Stimulated activated CD8-positive, alpha-beta memory T cell treated with anti-CD3 and anti-CD28 coated beads, Interleukin-2, amount 100 ng/mL, for 48 hours (primary cell): Measurements from ENCODE around the gene CLMN.

Experiments
- DNase-seq, 2 donors: peaks; one replicate each; pipeline ENCODE4 v3.0.0-alpha.2; 2020; ENCODE audit warnings: low read depth in 2 of 2

Gene CLMN

DNA sequence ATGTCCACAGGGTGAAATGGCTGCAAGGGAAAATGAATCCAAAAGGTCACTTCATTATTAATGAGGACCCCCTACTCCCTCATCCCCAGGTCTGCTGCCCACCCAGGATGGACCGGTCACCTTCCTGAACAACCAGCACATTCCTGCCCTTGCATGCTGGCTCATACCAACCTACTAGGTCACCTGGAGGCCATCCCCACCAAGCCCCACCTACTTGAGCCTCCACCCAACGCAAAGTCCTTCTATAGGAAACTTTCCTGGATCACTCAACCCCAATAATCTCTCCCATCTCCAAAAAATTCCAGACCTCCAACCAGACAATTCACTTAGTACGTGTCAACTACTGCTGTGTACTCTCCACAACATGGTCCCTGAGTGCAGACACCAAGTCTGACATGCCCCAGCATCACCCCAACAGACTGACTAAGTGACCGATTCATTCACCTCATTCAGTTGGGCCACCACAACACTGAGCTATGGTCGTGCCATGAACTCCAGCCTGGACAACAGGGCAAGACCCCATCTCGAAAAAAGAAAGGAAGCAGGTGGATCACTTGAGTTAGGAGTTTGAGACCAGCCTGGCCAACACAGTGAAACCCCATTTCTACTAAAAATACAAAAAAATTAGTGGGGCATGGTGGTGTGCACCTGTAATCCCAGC is 18.1 kb downstream of the CLMN start:
- no peak for DNase-seq

DNA sequence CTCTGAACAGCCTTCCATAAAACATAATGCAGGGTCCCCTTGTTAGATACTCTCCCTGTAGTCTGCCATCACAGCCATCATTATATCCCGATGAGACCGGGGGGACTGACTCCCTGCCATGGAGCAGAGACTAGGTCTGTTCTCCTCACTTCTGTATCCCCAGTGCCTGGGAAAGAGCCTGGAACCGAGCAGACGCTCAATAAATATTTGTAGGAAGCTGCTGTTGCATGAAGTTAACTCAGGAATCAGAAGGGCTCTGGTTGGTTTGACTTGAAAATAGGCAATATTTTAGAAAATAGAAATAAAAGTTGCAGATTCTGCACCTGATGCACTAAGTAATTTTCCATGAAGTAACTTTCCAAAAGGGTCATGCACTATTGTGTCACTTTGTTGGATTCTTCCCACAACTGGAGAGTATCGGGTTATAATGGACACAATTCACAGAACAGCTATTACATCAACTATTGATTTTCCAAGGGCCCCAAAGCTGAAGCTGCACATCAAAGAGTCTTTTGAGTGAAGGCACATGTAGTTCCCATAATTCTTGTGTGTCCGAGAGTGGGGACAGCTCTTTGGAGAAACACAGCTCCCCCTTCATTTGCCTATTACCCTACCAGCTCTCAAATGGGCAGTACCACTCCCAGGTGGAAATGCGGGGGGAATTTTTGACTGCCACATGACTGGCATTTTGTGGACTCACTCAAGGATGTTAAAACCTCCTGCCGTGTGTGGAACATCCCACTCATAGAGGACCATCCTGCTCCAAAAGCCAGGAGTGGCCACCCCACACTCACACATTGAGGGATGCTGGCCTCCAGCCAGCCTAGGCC is 18.8 kb downstream of the CLMN start:
- DNase-seq, result no peak

DNA sequence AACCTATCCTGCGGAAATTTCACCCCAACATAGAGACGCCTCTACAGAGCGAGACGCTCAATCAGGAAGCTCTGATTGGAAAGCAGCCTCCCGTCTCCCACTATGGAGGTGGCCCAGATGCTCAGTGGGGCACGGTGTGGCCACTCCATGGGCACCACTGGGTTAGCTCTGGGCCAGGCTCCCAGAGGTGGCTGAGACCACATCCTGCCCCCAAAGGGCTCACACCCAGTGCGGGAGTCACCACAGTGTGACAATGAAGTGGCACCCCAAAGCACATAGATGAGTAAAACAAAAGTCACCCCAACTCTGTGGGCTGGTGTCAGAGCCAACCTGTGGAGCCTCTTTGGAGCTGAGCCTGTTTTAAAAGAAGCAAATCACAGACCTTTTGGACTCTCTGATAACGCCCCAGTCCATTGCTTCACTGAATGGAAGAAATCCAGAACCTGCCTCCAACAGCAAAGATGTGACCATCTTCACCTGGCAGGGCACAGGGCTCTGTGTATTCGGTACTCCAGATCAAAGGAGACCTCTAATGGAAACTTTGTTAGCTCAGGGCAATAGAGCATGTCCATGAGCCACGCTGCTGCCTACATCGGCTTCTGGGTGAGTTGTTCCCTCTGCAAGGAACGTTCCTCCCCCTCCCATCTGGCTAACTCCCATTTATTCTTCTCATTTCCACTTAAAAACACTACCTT is 19.6 kb downstream of the CLMN start:
- no peak for DNase-seq

DNA sequence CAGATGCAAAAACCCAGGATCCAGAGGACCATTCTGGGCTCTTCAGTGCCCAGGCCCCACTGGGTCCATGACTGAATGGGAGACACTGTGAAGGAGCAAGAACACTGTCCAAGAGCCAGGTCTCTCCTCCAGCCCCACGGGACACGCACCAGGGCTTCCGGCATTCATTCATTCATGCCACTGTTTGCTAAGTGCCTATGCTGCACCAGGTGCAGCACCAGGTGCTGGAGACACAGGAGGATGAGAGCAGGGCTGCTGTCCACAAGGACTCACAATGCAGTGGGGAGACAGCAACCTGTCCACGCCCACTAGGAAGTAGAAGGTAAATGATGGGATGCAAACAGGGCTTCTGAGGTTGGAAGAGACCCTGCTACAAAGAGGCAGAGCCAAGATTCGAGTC is 20.4 kb downstream of the CLMN start:
- DNase-seq, result no peak

DNA sequence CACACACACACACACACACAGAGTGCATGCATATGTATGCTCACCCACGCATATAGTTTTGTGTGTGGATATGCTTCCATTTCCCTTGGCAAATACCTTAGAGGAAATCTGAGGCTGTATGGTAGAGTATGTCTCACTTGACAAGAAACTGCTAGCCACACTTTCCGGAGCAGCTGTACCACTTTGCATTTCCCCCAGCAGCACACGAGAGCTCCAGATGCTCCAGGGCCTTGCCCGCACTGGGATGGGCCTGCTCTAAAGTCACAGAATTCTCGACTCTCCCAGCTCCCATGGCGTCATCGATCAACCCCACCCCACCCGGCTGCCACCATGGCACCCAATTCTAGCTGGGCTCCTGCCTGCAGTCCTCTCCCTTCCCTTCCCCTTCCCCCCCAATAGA is 21.9 kb downstream of the CLMN start:
- DNase-seq, result no peak

DNA sequence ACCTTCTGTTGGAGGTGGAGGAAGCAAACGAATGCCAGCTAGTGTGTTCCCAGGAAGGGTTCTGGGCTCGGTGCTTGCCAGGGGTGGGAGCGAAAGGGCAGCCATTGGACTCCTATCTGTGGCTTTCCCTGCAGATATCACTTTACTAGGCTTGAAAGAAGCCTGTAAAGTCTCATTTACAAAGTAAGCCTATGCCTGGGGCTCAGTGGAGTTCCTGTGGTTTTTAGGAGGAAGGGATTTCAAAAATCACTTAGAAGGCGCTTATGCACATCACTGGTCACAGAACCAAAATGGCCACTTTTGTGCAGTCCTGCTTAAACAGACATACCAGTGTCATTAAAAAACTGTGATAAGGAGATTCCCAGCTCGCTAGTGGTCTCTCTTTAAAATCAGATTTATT is 22.7 kb downstream of the CLMN start:
- DNase-seq, result no peak

DNA sequence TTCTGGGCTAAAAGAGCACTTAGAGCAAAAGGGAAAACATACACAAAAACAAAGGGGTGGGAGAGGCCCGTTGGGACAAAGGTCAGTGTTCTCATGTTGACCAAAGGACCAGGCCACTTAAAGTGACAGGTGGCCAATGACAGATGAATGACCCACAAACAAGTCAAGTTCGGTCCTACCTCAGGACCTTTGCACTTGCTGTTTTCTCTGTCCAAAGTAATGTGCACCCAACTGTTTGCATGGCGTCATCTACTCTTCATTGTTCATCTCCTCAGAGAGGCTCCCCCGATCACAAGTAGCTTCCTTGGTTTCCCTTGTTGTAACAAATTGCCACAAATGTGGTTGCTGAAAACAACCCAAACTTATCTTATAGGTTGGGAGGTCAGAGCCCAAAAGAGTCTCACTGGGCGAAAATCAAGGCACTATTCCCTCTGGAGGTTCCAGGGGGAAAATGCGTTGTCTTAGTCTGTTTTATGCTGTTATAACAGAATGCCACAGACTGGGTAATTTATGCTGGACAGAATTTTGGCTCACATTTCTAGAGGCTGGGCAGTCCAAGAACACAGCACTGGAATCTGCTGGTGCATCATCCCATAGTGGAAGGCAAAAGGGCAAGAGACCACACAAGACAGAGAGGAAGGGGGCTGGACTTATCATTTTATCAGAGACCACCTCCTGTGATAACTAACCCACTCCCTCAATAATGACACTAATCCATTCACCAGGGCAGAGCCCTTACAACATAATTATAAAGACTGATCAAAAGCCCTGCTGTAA is 23.9 kb downstream of the CLMN start:
- no peak for DNase-seq

DNA sequence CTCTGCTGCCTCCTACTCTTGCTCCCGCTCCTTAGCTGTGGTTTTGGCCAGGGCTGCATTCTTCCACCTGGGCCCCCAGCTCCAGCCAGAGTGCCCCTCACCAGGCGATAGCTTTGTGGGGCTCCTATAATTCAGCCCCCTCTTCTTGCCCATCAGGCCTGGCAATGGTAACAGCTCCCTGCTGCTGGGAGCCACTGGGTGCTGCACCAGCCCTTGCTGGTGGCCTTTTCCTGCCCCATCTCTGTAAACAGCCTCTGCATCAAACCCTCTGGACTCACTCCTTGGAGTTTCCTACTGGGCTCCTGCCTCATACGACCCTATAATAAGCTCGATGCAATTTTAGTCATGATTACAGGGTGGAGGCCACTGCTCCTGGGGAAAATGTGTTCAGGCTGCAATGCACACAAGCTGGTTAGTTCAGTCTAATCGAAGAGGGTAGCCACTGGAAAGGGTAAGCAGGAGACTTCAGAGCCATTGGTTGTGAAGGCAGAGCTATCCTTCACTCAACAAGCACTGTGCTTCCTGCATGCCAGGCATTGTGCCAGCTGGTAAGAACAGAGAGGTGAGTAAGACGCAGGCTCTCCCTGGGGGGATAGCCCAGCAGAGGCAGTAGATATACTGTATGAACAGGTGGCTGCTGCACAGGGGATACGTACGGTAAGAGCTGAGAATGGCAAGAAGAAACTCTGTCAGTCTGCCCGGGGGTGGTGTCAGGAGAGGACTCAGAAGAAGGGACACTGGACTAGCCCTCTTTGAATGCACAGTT is 24.7 kb downstream of the CLMN start:
- DNase-seq, result no peak

DNA sequence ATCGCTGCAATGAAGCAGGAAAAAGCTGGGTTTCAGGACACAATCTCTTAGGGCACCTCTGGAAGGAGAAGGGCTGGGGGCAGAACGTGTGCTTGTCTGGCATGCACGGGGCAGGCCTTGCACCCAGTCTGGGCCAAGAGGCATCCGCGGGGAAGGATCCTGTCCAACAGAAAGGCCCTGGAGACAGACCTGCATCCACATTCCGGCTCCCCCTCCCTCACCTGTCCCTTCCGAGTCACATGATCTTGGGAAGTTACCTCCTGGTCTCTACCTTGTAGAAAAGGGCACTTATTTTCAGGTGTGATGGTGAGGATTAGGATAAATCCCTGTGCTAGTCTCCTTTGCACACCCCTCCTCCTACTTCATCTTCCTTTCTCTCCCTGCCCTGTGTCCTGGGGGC is 25.4 kb downstream of the CLMN start:
- no peak for DNase-seq

DNA sequence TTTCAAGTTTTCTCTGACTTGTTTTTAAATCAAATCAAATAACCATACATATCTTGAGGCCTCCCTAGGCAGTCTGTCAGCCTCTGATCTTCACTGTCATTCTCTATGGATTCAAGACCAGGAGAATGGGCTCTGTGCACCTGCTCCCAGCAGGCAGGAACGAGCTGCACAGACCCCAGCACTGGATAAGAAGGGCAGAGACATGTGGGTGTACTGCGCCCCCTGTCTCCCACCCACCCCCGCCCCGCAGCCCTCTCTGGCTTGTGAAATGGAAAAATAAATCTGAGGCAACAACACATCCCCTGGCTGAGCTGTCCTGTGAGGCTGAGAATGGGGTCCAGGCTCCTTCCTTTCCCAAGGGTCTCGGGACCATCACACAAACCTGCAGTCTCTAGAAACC is 26.3 kb downstream of the CLMN start:
- DNase-seq, result no peak

DNA sequence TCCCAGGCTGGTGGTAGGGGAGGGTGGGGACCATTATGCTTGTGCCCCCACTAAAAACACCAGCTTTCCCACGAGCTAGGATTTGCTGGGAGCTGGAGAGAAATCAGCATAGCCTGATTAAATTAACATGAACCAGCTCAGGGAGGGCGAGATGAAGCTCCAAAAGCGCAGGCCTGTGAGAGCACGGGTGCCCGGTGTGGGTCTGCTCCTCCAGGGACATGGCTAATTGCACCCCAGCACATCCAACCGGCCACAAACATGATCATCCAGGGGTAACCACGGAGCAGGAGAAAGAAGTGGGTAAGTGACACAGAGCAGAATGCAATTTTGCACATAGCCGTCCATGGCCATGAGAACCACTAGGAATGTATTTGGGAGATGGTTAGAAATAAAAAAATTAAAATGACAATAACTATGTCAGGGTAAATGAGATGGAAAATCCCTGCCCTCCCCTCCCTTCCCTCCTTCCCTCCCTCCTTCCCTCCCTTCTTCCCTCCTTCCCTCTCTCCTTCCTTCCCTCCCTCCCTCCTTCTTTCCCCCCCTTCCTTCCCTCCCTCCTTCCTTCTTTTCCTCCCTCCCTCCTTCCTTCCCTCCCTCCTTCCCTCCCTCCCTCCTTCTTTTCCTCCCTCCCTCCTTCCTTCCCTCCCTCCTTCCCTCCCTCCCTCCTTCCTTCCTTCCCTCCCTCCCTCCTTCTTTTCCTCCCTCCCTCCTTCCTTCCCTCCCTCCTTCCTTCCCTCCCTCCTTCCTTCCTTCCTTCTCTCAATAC is 26.9 kb downstream of the CLMN start:
- no peak for DNase-seq

DNA sequence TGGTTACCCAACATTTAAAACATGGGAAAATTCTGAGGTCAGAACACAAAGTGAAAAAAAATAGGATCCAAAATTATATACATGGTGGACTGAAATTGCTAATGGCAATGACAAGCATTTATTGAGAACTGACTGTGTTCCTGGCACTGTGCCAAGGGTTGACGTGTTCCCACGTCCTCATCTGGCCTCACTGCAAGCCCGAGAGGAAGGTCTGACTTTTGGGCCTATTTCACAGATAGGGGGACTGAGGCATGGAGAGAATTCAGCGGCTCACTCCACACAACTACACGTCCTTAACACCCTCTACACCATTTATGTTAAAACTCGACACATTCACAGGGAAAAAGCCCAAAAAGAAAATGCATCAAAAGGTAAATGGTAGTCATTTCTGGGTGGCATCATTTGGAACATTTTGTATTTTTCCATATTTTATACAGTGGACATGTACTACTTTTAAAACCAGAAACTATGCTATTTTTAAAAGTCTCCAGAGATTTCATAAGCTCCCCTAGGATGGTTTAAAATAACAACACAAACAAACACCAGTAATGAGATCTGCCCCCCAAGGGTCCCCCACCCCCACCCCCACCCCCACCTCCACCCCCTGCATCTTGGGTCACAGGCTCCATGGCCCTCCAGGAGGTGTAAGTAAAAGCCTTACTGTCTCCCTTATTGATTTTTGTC is 27.7 kb downstream of the CLMN start:
- no peak for DNase-seq

DNA sequence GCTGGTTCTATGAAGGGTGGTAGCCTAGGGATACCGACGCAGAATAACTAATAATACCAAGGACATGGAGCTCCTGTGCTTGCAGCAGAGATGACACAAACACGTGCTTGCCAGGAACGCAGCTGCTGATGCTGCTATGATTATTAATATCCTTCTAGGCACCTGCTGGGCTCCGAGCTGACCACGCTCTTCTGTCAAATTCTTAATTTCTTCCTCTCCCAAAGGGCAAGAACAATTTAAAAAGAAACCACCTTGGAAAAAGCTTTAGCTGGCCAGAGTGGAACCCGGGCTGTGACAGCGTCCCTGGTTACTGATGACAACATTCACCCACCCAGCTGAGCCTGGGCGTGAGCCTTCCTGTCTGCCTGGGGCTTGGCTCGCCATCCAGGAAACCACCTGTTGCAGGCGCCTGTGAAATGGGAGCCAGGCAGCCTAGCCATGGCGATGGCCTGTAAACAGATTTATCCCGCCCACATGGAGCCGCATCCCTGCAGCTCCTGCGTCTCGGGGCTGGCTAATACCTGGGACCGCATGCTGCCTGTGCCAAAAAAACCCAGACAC is 28.8 kb downstream of the CLMN start:
- no peak for DNase-seq

DNA sequence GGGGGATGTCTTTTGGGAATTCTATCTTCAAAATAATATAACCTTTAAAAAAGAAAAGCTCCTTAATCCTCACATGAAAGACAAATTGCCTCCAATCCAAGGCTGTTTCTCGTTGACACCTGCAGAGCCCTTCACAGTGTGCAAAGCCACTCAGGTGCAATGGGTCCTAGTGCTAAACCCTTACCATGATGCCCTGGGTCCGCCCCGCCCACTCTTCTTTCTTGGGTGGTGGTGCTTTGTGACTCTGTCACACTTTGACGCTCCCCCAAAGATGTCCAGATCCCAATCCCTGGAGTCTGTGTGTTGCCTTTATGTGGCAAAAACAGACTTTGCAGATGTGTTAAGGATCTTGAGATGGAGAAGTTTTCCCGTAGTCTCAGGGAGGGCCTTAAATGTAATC is 29.7 kb downstream of the CLMN start:
- DNase-seq, result no peak

DNA sequence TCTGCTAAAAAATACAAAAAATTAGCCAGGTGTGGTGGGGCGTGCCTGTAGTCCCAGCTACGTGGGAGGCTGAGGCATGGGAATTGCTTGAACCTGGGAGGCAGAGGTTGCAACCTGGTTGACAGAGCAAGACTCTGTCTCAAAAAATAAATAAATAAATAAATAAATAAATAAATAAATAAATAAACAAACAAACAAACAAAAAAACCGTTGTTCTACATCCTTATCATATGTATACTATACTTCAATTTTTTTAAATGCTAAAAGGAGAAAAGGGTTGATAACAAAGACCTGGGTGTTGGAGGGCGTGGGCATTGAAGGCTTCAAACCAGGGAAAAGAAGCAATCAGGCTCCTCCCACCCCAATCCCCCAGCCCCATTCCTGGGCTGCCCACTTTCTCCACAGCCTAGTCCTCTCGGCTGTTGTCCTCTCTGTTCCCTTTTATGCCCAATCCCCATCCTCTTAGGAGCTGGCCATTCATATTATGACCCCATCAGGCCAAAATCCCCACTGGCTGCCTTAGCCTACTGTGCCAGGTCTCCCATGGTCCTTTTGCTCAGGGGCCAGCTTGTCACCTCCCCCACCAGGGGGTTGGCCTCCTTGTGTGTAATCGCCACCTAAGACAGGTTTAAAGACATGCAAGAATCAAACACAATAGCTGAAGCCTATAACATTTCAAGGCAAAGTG is 30.2 kb downstream of the CLMN start:
- DNase-seq, result no peak

DNA sequence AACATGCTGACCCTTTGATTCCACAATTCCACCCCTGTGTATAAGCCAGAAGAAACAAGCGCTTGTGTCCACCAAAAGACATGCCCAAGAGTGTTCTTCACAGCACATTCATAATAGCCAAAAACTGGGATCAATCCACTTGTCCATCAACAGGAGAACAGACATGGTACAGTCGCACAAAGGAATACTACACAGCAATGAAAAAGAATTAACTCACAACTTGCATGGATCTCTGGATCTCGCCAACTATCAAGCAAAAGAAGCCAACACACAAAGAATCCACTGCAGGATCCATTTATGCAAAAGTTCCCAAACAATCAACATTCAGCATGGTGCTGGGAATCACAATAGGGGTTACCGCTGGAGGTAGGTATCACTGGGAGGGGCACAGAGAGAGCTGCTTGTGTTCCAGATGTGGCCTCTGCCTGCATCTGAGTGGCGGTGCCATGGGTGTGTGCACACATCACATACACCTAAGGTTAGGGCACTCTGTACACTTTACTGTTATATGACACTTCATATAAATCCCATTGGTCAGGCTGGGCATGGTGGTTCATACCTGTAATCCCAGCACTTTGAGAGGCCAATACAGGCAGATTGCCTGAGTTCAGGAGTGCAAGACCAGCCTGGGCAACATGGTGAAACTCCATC is 30.9 kb downstream of the CLMN start:
- DNase-seq, result no peak

DNA sequence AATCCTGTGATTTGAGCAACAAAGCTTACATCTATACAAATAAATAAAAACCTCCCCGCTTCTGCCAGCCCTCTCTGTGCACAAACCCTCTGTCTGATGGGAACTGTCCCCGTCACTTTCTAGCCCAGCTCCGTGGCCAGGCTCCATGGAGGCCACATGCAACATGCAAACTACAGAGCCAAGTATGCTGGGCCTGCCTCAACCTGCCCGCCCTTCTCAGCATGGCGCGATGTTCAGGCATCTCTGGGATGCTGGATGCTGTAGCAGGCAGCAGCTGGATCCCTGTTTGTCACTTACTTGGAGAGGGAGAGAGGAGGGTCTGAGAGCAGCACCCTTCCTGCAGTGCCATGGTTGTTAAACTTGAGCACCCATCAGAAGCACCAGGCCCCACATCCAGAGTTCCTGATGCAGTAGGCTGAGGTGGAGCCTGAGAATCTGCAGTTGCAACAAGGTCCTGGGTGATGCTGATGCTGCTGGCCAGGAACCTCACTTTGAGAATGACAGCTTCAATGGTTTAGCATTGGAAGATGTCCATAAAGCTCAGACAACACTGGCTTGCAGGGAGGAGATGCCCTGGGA is 32.4 kb downstream of the CLMN start:
- no peak for DNase-seq

DNA sequence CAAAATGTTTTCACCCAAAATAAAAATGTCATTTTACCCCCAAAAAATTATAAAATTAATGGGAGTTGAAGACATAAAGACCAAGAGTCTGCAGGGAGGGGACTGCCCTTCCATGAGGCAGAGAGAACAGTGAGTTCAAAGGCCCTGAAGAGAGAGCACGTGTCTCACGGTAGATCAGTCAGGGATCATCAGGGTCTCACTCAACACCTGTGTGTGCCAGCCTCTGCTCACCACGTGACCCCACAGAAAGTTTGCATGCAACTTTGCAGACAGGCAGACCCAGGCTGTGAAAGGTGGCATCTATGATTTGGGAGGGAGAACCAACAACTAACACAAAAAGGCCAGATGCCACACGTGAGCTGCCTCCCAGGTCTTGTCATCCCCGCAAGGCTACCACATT is 33.1 kb downstream of the CLMN start:
- DNase-seq, result no peak
